Measurements from ENCODE around the gene EVX1.

EVX1 gene

DNA sequence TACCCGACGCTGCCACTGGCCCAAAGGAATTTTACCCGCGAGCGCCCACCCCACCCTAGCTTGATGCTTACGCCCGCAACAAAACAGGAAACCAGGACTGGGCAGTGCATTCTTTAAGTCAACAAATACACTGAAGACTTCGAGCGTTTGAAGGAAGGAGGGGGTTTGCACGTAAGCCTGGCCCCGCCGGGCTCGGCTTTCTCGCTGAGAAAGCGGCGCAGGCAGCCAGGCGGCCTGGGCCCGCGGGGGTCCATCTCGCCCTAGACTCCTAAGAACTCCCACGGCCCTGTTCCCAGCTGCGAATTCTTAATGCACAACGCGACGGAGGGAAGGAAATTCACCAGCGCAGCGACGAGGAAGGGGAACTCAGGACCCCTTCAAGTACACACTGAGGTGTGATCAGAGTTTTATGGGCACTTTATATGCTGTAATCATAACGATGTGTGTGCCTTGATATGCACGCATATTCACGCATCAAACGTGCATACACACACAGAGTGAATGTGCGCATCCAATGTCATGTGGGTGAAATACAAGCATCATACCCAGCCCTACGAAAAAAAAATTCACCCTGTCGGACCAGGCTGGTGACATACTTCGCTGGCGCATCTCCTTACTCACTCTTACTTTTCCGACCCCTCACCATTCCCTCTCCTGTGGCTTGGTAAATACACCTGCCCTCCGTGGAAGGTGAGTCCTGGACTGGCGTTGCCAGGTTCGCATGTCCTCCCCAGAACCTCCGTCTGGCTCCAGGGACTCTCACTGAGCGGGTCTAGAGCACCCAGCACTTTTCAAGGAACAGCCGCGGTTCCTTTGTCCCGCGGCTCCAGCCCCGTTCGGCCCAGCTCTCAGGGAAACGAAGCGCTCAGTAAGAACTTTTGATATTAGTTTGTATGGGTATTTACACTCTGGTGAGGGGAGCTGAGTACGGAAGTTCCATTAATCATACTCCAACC, 37.0 kb upstream of the EVX1 start:
- DNase-seq (ENCODE audit: low read depth) = no peak

DNA sequence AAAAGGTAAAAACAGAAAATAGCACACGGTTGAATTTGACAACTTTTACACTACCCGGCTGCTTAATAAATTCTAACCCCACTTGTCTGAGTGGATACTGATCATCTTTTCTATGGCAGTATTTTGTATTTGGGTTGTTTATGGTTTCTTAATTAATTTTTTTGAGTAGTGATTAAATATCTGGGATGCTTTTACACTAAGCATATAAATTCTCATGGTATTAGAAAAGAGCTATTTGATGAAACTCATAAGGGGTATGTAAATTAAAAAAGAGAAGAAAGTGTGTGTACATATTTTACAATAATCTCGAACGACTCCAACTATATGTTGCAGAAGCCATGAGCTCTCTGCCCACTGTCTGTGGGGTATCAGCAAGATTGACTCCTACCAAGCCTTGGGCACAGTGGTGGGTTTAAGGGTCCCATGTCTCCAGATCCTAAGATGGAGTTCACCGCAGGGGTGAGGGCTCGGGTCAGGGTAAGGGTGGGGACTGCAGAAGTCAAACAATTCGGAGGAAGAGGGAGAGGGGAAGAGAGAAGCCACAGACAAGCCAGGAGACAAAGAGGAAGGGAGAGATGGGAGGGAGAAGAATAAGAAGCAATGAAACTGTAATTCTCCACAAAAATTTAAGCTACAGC, 35.1 kb upstream of the EVX1 start:
- DNase-seq (ENCODE audit: low read depth) = no peak

DNA sequence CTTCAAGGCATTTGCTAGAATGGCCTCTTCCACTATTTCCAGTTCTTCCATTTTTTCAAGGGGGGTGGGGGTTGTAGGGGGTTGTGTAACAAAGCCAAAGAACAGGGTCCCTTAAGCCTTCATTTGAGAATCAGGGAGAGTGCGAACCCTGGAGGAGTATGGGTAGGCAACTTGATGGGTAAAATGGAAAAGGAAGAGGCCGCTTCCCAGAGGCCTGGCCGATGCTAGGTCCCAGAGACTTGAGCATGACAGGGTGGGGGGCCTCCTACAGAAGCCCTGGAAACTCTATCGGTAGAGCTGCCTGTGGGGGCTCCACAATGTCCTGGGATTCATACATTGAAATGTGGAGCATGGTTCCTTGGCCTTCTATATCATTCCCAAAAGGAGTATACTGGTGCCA, 33.6 kb upstream of the EVX1 start:
- DNase-seq (ENCODE audit: low read depth) = no peak

DNA sequence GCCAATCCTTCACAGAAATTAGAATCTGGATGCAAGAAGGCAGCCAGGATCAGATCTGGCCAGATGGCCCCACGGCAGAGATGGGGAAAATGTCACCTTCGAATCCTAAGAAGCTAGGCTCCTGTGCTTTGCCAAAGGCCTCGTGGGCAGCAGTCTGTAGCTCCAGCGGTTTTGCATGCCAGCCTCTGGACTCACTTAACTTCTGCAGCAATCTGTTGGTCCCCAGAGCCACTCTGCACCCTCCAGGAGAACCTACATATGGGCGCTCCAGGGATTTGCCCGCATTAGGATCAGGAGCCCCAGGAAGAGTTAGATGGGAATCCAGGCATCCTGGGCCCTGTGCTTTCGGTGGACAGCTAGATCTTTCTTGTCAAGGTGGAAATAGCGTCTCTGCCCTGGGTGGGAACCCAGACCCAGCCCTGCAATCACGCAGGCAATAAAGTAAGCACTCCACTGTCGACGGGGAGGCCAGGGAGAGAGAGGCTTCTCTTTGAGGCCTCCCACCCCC, 32.6 kb upstream of the EVX1 start:
- DNase-seq (ENCODE audit: low read depth) = no peak

DNA sequence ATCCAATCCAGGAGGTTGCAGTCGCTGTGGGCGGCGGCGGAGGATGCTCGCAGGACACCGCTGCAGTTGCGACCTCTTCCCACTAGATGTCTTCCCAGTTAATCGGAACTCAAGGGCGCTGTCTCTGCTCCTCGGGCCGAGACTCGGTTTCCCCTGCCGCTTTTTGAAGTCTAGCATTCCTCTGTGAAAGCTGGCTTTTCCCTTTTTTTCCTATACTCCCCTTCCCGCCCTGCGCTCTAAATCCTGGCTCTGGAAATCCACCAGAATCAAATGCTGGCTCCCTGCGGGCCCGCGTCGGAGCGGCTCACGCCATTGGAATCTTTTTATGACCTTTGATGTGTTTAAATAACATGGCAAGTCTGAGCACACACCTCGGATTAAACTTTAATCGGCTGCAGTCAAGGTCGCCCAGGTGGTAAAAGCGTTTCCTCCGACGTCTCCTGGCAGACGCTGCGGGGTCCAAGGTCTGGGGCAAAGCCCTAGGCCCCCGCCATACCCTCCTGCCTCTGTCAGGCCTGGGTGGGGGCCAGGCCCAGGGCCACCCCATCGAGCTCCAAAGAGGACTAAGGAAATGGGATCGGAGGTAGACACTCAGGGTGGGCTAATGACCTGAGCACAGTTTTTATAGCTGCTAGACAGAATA, 32.0 kb upstream of the EVX1 start:
- no peak for DNase-seq (ENCODE audit: low read depth)

DNA sequence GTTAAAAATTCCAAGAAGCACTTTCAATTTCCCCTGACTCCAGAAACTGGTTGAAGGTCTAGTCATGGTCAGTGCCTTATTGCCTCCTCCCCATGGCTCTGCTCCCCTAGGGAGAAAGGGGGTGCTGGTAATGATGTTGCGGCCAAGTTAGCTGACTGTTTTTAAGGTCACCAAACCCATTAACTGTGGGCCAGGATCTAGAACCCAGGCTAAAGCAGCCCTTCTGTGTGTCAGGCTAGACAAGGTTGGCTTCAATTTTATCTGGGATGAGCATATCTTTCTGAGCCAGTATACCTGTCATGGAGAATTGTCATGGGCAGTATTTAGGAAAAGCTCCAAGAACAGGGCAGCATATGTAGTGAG, 31.5 kb upstream of the EVX1 start:
- DNase-seq (ENCODE audit: low read depth) = no peak

DNA sequence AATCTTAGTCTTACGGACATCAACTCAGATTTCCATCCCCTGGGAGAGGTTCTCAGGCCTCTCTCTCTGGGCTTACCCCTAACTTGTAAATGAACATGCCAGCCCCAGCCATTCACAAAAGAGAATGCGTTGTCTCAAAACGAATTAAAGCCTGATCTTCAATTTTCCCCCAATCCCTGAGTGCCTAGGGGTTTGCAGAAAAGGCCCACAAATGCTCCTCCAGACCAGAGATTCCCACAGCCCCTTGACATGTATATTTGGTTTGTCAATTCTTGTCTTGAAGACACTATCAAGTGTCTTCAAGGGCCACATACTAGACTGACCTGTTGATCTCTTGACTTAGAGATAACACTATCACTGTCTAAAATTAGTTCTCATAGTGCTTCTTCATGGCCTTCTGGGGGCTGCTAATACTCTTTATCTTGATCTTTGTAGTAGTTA, 30.8 kb upstream of the EVX1 start:
- DNase-seq (ENCODE audit: low read depth) = no peak

DNA sequence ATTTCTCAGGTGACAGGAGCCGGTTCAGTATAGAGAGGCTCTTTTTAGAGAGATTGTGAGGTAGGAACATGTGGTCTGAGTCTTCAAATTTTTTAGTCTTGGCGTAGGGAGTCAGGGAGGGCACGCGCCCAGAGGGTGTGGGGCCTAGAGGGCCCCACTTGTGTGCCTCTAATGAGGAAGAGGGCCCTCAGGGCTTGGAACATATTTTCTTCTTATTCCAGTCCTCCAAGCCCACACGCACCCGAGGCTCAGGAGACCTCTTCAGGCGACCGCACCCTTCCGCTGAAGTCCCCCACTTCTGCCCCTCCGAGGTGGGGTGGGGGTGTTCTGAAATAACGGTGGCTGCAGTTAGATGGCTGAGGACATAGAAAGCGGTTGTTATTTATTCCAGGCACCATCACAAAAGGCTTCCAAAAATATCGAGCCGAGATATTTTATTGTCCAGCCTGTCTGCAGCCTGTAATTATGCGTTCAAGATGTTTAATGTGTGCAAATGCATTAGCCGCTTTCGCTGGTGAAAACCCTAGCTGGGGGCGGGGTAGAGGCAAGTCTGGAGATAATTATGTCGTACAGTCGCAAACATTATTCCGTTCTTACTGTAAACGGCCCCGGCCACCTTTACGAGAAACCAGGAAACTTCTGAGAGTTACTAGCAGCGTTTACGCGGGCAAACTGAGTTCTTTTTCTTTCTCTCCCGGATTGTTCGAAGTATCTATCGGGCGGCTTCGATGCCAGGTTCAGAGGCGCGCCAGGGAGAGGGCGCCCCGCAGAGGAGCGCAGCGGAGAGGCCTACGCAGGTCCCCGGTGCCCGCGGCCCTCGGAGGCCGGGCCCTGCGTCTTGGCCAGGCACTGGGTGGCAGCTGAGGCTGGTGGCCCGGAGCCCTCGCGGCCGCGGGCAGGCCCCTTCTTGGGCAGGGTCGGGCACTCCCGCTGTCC, 29.8 kb upstream of the EVX1 start:
- DNase-seq (ENCODE audit: low read depth) = no peak

DNA sequence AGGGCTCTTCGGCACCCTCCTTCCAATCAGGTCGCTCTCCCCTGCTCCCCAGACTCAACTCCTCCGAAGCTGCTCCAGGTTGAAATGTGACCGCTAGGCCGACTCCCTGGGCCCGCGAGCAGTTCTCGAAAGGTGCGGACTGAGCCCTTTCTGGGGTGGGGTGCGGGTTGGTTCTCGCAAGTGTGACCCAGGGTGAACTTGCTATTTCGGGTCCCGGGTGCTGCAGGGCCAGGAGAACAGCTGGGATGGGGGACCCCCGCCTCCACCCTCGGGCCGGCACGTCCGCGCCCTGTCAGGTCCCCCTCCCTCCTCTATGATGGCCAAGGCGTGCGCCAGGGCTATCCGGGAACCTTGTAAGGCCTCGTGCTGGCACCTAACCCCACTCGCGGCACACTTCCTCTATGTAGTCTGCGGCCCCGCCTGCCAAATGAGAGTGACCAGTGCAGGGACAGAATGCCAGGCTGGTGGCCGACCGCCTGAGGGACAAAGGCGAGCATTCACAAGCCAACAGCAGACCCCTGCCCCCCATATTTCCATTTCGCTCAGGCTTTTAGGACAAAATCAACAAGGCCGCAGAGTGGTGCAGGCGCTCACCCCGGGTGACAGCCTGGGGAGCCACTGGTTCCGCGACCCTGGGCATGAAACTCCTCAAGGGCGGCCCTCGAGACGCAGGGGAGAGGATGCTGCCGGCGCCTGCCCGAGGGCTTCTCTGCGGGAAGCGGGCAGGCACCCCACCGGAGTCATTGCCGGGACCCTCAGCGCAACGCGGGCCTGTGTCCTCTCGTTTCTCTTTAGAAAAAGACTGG, 29.0 kb upstream of the EVX1 start:
- DNase-seq (ENCODE audit: low read depth) = no peak

DNA sequence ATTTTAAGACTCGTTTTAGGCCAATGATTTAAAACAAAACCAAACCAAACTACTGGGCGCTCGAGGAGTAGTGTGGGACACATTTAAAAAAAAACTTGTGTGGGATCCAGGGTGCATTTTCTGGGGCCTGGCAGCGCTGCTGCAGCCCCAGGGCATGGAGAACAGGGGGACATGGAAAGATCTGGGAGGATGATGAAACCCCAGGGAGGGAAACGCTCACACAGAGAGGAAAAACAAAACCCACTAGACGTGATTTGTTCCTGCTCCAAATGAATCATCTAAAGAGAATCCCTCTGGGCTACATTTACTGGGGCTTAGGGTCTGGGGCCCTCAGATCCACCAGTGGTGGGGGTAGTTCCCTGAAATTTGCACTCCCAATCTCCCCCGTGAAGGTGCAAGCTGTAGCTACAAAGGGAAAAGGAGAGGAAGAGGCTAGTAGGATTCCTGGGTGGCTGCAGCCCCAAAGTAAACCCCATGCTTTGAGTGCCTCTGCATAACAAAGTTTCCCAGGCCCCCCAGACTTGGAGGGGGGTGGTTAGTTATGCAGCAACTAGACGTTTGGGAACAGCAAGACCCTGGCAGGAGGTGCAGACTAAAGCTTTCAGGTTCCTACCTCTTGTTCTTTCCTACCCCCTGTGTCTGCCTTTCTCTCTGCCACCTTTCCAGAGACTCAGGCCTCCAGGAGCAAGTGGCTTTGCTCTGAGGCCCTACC, 28.2 kb upstream of the EVX1 start:
- no peak for DNase-seq (ENCODE audit: low read depth)

DNA sequence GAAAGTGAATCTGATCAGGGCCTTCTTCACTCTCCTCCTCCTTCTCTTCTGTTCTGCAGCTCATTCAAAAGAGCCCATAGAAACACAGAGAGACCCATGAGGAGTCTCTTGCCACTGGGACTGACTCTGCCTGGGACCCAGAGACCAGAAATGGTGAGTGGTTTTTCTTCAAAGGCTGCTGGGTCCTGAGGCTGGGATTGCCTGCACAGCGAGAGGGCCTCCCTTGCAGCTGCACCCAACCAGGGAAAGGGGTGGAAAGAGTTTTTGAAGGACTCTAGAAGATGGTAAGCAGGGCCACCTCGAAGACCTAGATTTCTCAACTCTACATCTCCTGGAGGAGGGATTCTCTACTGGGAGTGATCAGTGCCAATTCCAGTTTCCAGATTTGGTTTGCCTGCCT, 27.2 kb upstream of the EVX1 start:
- DNase-seq (ENCODE audit: low read depth) = no peak

DNA sequence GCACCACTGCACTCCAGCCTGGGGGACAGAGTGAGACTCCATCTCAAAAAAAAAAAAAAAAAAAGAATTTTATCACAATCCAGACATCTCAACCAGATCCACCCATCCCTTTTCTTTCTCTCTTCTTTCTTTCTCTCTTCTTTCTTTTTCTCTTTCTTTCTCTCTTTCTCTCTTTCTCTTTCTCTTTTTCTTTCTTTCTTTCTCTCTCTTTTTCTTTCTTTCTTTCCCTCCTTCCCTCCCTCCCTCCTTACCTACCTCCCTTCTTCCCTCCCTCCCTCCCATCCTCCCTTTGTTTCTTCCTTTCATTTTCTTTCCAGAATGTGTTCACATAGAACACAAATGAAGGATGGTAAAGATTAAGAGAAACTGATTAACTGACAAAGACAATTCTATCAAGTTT, 24.7 kb upstream of the EVX1 start:
- DNase-seq (ENCODE audit: low read depth) = no peak

DNA sequence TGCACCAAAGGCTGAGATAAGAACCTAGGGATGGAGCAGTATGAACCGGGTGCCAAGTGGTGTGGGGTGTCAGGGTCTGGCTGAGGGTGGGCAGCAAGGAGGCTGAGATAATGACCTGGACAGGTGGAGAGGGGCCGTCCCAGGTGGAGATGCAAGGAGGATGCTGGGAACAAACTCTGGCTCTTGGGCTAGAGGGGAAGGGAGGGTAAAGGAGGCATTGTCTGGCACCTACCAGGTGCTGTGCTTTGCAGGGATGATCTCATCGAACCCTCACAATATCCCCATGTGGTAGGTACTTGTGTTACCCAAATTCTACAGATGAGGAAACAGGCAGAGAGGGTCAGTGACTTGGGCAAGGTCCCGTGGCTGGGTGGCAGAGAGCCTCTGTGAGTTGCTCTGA, 22.8 kb upstream of the EVX1 start:
- DNase-seq (ENCODE audit: low read depth) = no peak

DNA sequence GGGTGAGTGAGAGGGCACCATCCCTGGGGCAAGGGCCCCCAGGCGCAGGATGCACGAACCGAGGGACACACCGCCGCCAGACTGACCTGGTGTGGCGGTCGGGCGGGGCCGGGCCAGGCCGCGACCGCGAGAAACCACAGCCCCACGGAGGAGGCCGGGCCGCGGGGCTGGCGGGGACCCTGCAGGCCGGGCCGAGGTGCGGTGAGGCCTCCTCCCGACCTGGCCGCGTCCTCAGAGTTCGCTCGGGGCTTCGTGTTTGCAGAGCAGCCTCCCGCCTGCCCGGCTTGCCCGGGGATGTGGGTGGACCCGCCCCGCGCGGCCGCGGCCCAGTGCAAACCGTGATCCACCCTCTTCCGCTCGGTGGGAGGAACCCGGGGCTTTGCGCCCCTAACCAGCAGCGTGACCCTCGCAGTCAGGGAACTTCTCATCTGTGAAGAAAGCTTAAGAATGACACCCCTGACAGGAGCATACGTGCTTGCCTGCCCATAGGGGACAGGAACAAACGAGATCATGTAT, 22.1 kb upstream of the EVX1 start:
- no peak for DNase-seq (ENCODE audit: low read depth)

DNA sequence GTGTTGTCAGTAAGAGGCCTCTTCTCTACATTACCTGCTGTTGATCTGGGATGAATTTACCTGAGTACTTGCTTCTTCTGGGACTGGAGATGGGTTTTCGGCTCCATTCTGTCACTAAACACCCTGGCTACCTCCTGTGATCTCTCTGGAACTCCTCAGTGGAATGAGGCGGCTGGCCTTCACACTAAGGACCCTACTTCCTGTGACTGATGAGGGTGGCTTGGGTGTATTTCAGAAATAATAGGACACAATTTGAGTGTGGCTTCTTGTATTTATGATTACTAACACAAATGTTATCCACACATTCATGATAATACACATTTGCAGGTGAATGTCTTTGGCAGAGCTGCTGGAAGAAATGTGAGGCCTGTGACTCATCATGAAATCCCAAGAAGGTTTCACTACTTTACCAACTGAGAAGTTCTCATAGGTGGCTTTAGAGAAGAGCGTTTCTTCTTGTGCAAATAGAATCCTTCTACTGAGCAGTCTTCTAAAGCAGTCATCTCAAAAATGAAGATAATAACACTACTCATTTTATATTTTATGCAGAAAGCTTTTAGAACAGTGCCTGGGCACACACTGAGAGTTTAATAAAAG, 21.3 kb upstream of the EVX1 start:
- no peak for DNase-seq (ENCODE audit: low read depth)

DNA sequence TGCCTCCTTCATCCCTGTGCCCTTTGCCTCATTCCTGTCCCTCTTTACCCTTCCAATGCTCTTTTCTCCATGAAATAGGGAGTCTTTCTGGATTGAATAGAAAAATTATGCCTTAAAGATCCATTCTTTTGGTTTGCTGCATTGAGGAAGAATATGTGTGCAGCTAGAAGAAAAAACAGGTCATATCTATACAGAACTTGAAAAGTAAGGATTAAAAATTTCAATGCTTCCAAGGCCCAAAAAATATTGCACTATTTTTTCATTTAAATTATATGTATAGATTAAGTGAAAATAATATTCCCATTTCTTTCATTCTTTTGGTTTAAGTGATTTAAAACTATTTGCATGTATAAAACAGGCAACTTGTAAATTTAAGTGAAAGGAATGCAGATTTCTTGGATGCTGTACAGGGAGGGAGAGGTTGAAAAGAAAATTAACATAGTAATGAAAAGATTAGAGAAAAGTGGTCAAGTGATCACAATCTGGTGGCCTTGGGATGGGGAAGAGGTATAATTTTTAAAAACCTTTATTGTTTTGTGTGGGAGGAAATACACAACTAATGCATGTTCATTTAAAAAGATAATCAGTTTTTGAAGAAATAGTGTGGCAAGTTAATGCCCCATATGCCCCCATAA, 18.5 kb upstream of the EVX1 start:
- DNase-seq (ENCODE audit: low read depth) = no peak

DNA sequence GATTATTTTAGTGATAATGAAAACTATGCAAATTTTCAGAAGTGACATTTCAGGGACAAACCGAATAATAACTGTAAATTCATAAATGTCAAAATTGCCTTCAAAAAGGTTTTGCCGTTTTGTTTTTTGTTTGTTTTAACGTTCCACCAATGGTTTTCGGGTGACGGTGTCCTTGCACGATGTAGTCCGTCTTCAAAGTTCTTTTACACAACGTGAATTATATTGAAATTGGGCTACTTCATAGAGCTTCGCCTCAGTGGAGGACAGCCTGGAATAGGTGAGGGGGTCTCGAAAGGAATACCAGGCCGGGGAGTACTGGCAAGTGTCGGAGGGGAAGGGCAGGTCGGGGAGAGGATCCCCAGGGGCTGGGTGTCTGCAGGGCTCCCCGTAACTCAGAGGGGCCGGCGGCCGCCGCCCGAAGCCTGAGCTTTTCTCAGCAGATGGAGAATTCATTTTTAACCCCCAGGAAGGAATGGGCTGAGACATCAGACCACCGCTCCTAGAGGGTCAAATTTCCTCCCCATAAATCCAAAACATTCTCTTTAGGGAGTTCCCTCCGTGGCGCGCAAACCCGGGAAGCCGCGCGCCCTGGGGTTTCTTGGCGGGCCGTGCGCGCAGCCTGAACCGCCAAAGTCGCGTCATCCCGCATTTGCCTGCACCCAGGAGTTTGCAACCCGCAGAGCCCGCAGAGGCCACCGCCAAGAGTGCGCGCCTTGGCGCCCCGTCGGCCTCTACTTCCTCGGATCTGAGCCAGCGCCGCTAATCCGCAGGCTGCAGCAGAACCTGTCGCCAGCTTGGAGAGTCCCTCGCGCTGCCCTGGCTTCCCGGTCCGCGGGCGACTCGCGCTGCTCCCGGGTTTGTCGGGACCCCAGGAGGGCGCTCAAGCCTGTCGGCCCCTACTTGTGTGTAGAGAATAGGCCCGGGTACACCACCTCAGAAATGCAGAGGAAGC, 17.3 kb upstream of the EVX1 start:
- no peak for DNase-seq (ENCODE audit: low read depth)

DNA sequence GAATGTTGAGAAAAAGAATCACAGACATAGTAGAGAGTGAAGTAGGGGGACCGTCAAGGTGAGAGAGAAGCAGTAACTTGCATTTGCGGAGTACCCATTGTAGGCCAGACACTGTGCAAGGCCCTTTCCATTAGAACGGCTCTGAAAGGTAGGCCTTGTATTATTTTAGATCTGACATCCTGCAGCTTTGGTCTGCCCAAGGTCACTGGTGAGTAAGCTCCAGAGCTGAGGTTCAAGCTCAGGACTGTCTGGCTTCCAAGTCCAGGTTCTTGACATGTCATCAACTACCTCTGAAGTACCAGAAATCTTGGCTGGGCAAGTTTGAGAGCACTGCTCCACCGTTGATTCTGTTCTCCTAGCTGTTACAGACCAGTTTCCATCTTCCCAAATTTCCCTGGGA, 13.2 kb upstream of the EVX1 start:
- no peak for DNase-seq (ENCODE audit: low read depth)
